HUES6 (cell line): ENCODE data around the gene LONP2.
"Not testable (repeated sequence)": the region's sequence is repeated elsewhere in the genome, so short reads cannot be mapped to it uniquely, and the experiment has no call there.

Experiments used
- H3K27ac ChIP-seq: 2 replicates; pipeline ENCODE4 v1.7.0; 2013; ENCODE audit warnings: low read depth, mild to moderate bottlenecking, low read length, inconsistent platforms
- H3K27me3 ChIP-seq: 2 replicates; pipeline ENCODE4 v1.6.1; 2013; ENCODE audit warnings: low read length; ENCODE audit not compliant: control insufficient read depth, insufficient read depth
- H3K36me3 ChIP-seq: 2 replicates; pipeline ENCODE4 v1.6.1; 2013; ENCODE audit warnings: low read length; ENCODE audit not compliant: control insufficient read depth, insufficient read depth
- H3K4me1 ChIP-seq: 2 replicates; pipeline ENCODE4 v1.6.1; 2013; ENCODE audit warnings: low read length; ENCODE audit not compliant: control insufficient read depth, insufficient read depth
- H3K4me3 ChIP-seq: 2 replicates; pipeline ENCODE4 v1.5.1; 2013; ENCODE audit warnings: low read depth, low read length
- H3K9ac ChIP-seq: one replicate; pipeline ENCODE4 v1.6.1; 2013; ENCODE audit warnings: mild to moderate bottlenecking, low read length
- H3K9me3 ChIP-seq: 2 replicates; pipeline ENCODE4 v1.6.1; 2013; ENCODE audit warnings: low read depth, low read length; ENCODE audit not compliant: control insufficient read depth, insufficient read depth

The LONP2 gene

DNA sequence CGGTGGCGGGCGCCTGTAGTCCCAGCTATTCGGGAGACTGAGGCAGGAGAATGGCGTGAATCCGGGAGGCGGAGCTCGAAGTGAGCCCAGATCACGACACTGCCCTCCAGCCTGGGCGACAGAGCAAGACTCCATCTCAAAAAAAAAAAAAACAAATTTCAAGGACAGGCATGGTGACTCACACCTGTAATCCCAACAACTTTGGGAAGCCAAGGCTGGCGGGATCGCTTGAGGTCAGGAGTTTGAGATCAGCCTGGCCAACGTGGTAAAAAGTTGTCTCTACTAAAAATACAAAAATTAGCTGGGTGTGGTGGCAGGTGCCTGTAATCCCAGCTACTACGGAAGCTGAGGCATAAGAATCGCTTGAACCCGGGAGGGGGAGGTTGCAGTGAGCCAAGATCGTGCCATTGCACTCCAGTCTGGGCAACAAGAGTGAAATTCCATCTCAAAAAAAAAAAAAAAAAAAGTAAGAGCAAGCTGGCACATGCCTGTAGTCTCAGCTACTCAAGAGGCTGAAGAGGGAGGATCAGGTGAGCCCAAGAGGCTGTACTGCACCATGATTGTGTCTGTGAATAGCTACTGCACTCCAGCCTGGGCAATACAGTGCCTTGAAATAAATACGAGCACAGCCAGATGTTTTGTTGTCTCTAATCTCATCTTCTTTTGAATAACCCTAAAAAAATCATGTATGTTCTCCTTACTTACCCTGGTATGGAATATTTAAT lies 126.7 kb downstream of the LONP2 start:
- not testable (repeated sequence) for H3K4me3 ChIP-seq, H3K36me3 ChIP-seq, H3K9ac ChIP-seq, H3K27me3 ChIP-seq, H3K9me3 ChIP-seq, H3K27ac ChIP-seq
- H3K4me1 ChIP-seq = peaks cover 45% of the 10 kb centered on the region

DNA sequence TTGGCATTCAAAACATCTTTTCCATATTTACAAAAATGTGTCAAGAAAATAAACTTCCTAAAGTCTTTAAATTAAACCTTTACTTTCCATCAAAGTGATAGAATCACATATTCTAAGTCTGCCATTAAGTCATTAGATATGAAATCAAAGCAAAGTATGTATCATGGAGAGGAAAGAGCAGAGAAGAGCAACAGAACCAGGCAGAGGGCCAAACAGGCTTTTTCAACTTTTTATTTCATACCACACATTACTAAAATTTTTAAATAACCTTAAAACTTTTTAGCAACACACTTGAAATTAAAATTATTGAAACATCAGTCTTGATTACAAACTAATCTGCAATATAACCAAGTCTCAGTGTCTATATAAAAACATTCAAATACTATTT lies 127.3 kb downstream of the LONP2 start:
- Histone ChIP-seq H3K27ac (no peak overlapping the region), H3K27me3 (no peaks in the 10 kb centered on the region), H3K9ac (no peak overlapping the region), H3K9me3 (no peaks in the 10 kb centered on the region), H3K36me3 (no peaks in the 10 kb centered on the region), H3K4me1 (peaks cover 45% of the 10 kb centered on the region), H3K4me3 (no peak overlapping the region)

DNA sequence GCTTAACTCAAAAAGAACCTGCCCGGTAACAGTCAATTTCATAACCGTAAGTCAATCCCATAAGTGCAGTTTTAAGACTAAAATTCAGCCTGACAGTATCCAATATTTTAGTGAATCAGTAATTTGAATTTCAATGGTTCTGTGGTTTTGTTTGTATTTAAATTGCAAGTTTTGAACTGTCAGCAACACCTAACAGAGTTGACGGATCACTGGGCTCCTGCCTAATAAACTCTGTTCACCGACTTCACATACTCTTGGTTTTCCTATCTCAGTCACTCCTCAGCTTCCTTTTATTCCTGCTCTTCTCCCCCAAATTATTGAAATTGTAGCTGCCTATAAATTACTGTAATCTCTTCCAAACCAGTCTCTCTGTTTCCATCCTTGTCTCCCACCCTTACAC lies 128.6 kb downstream of the LONP2 start:
- Histone ChIP-seq H3K9me3 (no peaks in the 10 kb centered on the region), H3K27me3 (no peaks in the 10 kb centered on the region), H3K9ac (no peak overlapping the region), H3K36me3 (no peaks in the 10 kb centered on the region), H3K27ac (no peak overlapping the region), H3K4me1 (peaks cover 36% of the 10 kb centered on the region), H3K4me3 (no peak overlapping the region)

DNA sequence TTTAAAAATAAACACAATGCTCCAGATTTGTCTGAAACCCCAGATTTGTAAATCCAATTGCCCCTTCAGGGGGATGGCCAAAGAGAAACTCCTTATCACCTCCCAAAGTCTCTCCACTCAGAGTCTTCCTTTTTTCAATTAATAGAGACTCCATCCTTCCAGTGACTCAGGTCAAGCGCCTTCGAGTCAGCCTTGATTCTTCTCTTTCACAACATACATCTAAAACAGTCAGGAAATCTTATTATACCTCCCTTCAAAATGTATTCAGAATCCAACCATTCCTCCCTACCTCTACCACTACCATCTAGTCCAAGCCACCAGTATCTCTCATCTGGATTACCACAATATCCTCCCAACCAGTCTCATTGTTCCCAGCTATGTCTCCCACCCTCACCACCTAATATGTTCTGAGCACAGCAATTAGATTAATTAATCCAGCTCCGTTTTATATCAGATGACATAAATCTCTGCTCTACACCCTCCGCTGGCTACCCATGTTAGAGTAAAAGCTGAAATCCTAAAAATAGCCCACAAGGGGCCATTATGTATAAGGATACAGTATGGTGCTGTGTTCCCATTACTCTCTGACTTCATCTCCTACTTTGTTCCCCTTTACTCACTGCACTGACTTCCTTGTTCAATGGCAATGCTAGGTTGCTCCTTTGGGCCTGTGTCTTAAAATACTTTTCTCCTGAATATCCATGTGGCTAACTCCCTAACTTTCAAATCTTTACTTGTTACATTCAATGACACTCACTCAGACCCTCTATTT lies 129.3 kb downstream of the LONP2 start:
- no peaks in the 10 kb centered on the region for H3K9me3 ChIP-seq
- no peaks in the 10 kb centered on the region for H3K36me3 ChIP-seq
- H3K4me3 ChIP-seq = no peak overlapping the region
- H3K27ac ChIP-seq = no peak overlapping the region
- peaks cover 36% of the 10 kb centered on the region for H3K4me1 ChIP-seq
- H3K27me3 ChIP-seq = no peaks in the 10 kb centered on the region
- H3K9ac ChIP-seq = no peak overlapping the region

DNA sequence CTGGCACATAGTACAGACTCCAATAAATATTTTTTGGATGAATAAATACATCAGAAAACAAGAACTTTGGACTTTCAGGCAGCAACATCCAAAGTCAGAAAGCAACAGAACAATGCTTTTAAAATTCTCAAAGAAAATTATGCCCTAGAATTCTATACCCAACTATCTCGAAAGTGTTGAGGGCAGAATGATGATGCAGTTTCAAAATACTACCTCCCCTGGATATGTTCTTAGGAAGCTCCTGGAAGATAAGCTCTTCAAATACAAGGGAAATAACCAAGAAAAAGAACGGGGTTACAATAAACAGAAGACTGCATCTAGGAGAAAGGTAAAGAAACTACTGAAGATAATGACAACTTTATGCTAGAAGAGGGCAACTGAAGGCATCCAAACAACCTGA lies 130.2 kb downstream of the LONP2 start:
- Histone ChIP-seq H3K27me3 (no peaks in the 10 kb centered on the region), H3K9ac (no peak overlapping the region), H3K9me3 (no peaks in the 10 kb centered on the region), H3K27ac (no peak overlapping the region), H3K4me1 (peaks cover 44% of the 10 kb centered on the region), H3K36me3 (no peaks in the 10 kb centered on the region), H3K4me3 (no peak overlapping the region)

DNA sequence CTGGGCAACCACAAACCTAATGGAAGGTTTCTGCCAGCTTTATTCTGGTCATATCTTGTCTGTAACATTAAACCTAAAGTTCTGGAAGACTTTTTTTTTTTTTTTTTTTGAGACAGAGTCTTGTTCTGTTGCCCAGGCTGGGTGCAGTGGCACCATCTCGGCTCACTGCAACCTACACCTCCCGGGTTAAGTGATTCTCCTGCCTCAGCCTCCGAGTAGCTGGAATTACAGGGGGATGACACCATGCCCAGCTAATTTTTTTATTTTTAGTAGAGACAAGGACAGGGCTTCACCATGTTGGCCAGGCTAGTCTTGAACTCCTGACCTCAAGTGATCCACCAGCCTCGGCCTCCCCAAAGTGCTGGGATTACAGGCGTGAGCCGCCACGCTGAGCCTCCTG lies 133.2 kb downstream of the LONP2 start:
- H3K36me3 ChIP-seq, H3K4me3 ChIP-seq, H3K9me3 ChIP-seq, H3K27ac ChIP-seq, H3K27me3 ChIP-seq, H3K9ac ChIP-seq: not testable (repeated sequence)
- peaks cover 49% of the 10 kb centered on the region for H3K4me1 ChIP-seq

DNA sequence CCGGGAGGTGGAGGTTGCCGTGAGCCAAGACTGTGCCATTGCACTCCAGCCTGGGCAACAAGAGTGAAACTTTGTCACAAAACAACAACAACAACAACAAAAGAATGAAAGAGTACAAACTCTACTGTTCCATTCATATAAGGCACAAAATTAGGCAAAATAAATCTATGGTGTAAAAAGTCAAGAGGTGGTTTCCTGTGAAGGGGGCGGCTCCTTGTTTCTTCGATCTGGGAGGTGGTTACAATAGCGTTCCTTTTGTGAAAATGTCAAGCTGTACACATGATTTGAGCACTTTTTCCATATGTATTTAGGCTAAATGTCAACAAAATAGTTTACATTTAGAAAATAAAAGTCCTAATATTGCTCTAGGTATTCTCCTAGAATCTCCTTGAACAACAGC lies 134.2 kb downstream of the LONP2 start:
- no peak overlapping the region for H3K27ac ChIP-seq
- H3K4me3 ChIP-seq = no peak overlapping the region

DNA sequence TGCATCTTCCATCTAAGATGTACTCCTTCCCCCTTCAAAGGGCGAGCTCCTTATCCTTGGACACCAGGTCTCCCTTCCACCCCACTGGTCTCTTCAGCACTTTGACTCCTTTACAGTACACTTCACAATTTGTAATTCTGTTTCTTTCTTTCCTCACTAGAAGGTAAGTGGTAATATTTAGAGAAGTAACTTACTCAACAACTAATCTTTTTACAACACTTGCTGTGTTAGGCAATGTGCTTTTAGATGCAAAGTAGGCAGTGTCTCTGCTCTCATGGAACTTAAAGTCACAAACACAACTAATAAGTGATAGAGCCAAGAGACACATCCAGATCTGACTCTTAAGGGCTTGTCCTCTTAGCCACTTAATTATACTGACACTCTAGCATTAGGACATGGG lies 134.7 kb downstream of the LONP2 start:
- Histone ChIP-seq H3K4me3 (no peak overlapping the region), H3K9ac (no peak overlapping the region), H3K36me3 (no peaks in the 10 kb centered on the region), H3K27ac (no peak overlapping the region), H3K9me3 (no peaks in the 10 kb centered on the region), H3K27me3 (no peaks in the 10 kb centered on the region), H3K4me1 (peaks cover 48% of the 10 kb centered on the region)

More for the DNA sequence above, 134.2 kb downstream of the LONP2 start:
- Histone ChIP-seq H3K9me3 (no peaks in the 10 kb centered on the region), H3K4me1 (peaks cover 48% of the 10 kb centered on the region), H3K9ac (no peak overlapping the region), H3K27me3 (no peaks in the 10 kb centered on the region), H3K36me3 (no peaks in the 10 kb centered on the region)

DNA sequence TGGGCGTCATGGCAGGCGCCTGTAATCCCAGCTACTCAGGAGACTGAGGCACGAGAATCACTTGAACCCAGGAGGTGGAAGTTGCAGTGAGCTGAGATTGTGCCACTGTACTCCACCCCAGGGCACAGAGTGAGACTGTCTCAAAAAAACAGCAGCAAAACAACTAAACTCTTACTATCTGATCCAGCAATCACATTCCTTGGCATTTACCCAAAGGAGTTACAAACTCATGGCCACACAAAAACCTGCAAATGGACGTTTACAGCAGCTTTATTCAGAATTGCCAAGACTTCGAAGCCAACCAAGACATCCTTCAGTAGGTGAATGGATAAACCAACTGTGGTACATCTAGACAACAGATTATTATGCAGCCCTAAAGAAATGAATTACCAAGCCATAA lies 137.1 kb downstream of the LONP2 start:
- H3K27me3 ChIP-seq = no peaks in the 10 kb centered on the region
- no peak overlapping the region for H3K4me3 ChIP-seq
- H3K9ac ChIP-seq = no peak overlapping the region
- H3K9me3 ChIP-seq = no peaks in the 10 kb centered on the region
- H3K27ac ChIP-seq = no peak overlapping the region
- no peaks in the 10 kb centered on the region for H3K36me3 ChIP-seq
- H3K4me1 ChIP-seq = peaks cover 39% of the 10 kb centered on the region

DNA sequence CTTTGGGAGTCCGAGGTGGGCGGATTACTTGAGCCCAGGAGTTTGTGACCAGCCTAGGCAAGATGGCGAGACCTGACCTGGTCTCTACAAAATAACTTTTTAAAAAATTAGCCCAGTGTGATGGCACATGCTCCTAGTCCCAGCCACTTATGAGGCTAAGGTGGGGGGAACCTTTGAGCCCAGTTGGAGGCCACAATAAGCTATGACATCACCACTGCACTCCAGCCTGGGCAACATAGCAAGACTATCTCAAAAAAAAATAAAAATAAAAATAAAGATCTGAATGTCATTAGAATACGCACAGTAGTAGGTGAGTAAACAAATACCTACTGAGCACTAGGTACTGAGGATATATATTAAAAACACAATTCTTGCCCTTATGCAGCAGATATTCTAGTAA lies 138.0 kb downstream of the LONP2 start:
- H3K36me3 ChIP-seq = no peaks in the 10 kb centered on the region
- H3K27me3 ChIP-seq = no peaks in the 10 kb centered on the region
- no peak overlapping the region for H3K27ac ChIP-seq
- H3K4me3 ChIP-seq = no peak overlapping the region
- H3K4me1 ChIP-seq = peaks cover 41% of the 10 kb centered on the region
- H3K9ac ChIP-seq = no peak overlapping the region
- no peaks in the 10 kb centered on the region for H3K9me3 ChIP-seq

DNA sequence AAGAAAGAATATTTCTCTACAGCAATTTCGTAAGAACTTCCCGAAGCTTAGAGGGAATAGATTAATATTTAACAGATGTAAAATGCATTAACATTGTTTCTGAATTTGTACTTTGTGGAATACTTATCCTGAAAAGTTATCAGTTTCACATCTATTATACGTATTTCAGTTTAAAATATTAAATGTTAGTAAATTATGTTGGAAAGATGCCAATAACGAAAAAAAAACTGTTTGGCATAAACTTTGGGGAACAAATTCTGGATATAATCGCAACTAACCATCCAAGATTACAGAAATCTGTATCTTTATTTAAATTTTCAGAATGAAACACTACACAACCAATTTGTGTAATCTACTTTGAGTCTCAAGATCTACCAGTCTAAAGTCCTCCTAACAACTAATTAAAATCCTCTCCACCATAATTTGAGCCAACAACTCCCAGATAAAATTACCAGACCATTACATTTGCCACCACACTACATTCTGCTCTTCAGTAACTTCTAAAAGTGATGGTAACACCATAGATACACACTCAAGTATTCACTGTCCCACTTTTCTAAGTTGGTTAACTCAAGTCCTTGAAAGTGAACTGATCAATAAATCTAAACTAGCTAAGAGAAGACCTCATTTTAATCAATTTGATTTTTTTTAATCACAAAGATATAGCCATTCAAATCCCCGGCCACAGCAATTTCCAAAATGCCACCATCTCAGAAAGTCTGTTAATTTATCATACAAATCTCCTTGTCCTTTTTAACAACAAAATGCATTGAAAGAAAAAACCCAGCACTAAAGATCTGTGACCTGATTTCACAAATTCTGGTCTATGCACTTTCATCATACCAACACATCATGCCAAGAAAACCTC lies 139.1 kb downstream of the LONP2 start:
- Histone ChIP-seq H3K27me3 (no peaks in the 10 kb centered on the region), H3K9ac (peak overlapping the region; percentile 94), H3K4me1 (peaks cover 41% of the 10 kb centered on the region), H3K27ac (no peak overlapping the region; the same call in 1 of the 2 replicates), H3K36me3 (no peaks in the 10 kb centered on the region), H3K9me3 (no peaks in the 10 kb centered on the region), H3K4me3 (peak overlapping the region; percentile 91)
